Neuronal stem cell (in vitro differentiated cells): ENCODE measurements around the gene MDM2.
"Not testable (repeated sequence)": the region's sequence is repeated elsewhere in the genome, so short reads cannot be mapped to it uniquely, and the experiment has no call there.

ENCODE experiments used
- DNase-seq: peaks from one replicate; pipeline ENCODE4 v3.0.0-alpha.2; 2013; ENCODE audit warnings: low spot score
- H2AFZ ChIP-seq: one replicate; pipeline ENCODE4 v1.6.1; 2013; ENCODE audit warnings: mild to moderate bottlenecking, low read length, inconsistent platforms
- H2AK5ac ChIP-seq: 2 replicates; pipeline ENCODE4 v1.6.1; 2013; ENCODE audit warnings: low read depth, mild to moderate bottlenecking, inconsistent platforms, low read length, moderate library complexity, mixed read lengths
- H2BK120ac ChIP-seq: 2 replicates; pipeline ENCODE4 v1.6.1; 2013; ENCODE audit warnings: low read depth, mild to moderate bottlenecking, inconsistent platforms, low read length, moderate library complexity, mixed read lengths
- H2BK12ac ChIP-seq: one replicate; pipeline ENCODE4 v1.6.1; 2013; ENCODE audit warnings: low read length, inconsistent platforms
- H2BK15ac ChIP-seq: 2 replicates; pipeline ENCODE4 v1.6.1; 2013; ENCODE audit warnings: mild to moderate bottlenecking, low read length, inconsistent platforms, mixed read lengths
- H2BK5ac ChIP-seq: one replicate; pipeline ENCODE4 v1.6.1; 2013; ENCODE audit warnings: inconsistent platforms, mild to moderate bottlenecking, low read length, moderate library complexity
- H3K14ac ChIP-seq: one replicate; pipeline ENCODE4 v1.6.1; 2013; ENCODE audit warnings: low read length, inconsistent platforms
- H3K18ac ChIP-seq: 2 replicates; pipeline ENCODE4 v1.6.1; 2013; ENCODE audit warnings: low read length, inconsistent platforms
- H3K23ac ChIP-seq: 2 replicates; pipeline ENCODE4 v1.6.1; 2013; ENCODE audit warnings: low read depth, mild to moderate bottlenecking, mixed read lengths, low read length, inconsistent platforms; ENCODE audit not compliant: poor library complexity
- H3K27ac ChIP-seq: replicated peaks from 3 replicates; pipeline ENCODE4 v1.5.1; 2013; ENCODE audit warnings: low read length, inconsistent platforms
- H3K27me3 ChIP-seq, 3 experiments: 2 replicates each; pipeline ENCODE4 v1.6.1; 2013; ENCODE audit warnings: low read length in 3 of 3, mild to moderate bottlenecking in 2 of 3, inconsistent platforms in 1 of 3, low read depth in 1 of 3, mixed read lengths in 1 of 3, moderate library complexity in 1 of 3; ENCODE audit not compliant: control insufficient read depth in 3 of 3, insufficient read depth in 3 of 3
- H3K36me3 ChIP-seq, 2 donors: replicated peaks in 1 of 2; 2 replicates each; pipeline ENCODE4 v1.6.1; 2013; ENCODE audit warnings: low read length in 2 of 2; ENCODE audit not compliant: control insufficient read depth in 2 of 2, insufficient read depth in 2 of 2
- H3K4ac ChIP-seq: 2 replicates; pipeline ENCODE4 v1.6.1; 2013; ENCODE audit warnings: inconsistent platforms, mild to moderate bottlenecking, low read length, moderate library complexity
- H3K4me1 ChIP-seq, 2 donors: 1 replicate in 1 of 2; 2 replicates in 1 of 2; pipeline ENCODE4 v1.6.1; 2013; ENCODE audit warnings: low read length in 2 of 2, low read depth in 1 of 2; ENCODE audit not compliant: control insufficient read depth in 2 of 2, insufficient read depth in 1 of 2
- H3K4me2 ChIP-seq: one replicate; pipeline ENCODE4 v1.6.1; 2013; ENCODE audit warnings: mild to moderate bottlenecking, low read length, inconsistent platforms; ENCODE audit not compliant: insufficient read depth, poor library complexity, severe bottlenecking
- H3K4me3 ChIP-seq, 2 donors: 2 replicates each; pipeline ENCODE4 v1.5.1; 2013; ENCODE audit warnings: low read length in 2 of 2, mild to moderate bottlenecking in 2 of 2, inconsistent platforms in 1 of 2, moderate library complexity in 1 of 2
- H3K79me1 ChIP-seq: one replicate; pipeline ENCODE4 v1.6.1; 2013; ENCODE audit warnings: low read depth, mild to moderate bottlenecking, inconsistent platforms, low read length, moderate library complexity
- H3K9ac ChIP-seq: one replicate; pipeline ENCODE4 v1.6.1; 2013; ENCODE audit warnings: mild to moderate bottlenecking, low read depth, low read length, inconsistent platforms; ENCODE audit not compliant: poor library complexity
- H3K9me3 ChIP-seq, 2 donors: replicated peaks in 1 of 2; 2 replicates each; pipeline versions ENCODE3 to v1.6.1; 2013; ENCODE audit warnings: low read length in 2 of 2, mild to moderate bottlenecking in 2 of 2, inconsistent platforms in 1 of 2, low read depth in 1 of 2, mixed read lengths in 1 of 2, moderate library complexity in 1 of 2; ENCODE audit not compliant: control insufficient read depth in 2 of 2, insufficient read depth in 1 of 2
- H4K8ac ChIP-seq: one replicate; pipeline ENCODE4 v1.6.1; 2013; ENCODE audit warnings: low read depth, mild to moderate bottlenecking, inconsistent platforms, low read length, moderate library complexity
- H4K91ac ChIP-seq: one replicate; pipeline ENCODE4 v1.6.1; 2013; ENCODE audit warnings: low read length, low read depth, mild to moderate bottlenecking, inconsistent platforms; ENCODE audit not compliant: poor library complexity
- WGBS, 2 donors: extraction: QIAGEN DNeasy Blood & Tissue Kit; methylation state at CpG; one replicate each; pipeline ENCODE4 v1.1.7; 2013; ENCODE audit warnings: missing lambda C conversion rate in 2 of 2, mixed read lengths in 1 of 2; ENCODE audit not compliant: insufficient read length in 2 of 2, insufficient replicate concordance in 1 of 2; ENCODE audit errors: extremely low coverage in 2 of 2; 5-methylcytosine and 5-hydroxymethylcytosine counted together

MDM2 gene

DNA sequence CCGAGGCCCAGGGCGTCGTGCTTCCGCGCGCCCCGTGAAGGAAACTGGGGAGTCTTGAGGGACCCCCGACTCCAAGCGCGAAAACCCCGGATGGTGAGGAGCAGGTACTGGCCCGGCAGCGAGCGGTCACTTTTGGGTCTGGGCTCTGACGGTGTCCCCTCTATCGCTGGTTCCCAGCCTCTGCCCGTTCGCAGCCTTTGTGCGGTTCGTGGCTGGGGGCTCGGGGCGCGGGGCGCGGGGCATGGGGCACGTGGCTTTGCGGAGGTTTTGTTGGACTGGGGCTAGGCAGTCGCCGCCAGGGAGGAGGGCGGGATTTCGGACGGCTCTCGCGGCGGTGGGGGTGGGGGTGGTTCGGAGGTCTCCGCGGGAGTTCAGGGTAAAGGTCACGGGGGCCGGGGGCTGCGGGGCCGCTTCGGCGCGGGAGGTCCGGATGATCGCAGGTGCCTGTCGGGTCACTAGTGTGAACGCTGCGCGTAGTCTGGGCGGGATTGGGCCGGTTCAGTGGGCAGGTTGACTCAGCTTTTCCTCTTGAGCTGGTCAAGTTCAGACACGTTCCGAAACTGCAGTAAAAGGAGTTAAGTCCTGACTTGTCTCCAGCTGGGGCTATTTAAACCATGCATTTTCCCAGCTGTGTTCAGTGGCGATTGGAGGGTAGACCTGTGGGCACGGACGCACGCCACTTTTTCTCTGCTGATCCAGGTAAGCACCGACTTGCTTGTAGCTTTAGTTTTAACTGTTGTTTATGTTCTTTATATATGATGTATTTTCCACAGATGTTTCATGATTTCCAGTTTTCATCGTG, 612 bp downstream of the MDM2 start:
- Histone ChIP-seq H2AFZ (peak overlapping the region; percentile 95), H2BK12ac (peak overlapping the region; percentile 41), H4K91ac (peak overlapping the region; percentile 100), H3K23ac (peak overlapping the region; percentile 100), H2BK5ac (peak overlapping the region; percentile 97), H3K4me1 (peaks cover 0 to 6% of the 10 kb centered on the region in 2 donors), H3K4ac (peak overlapping the region; percentile 100), H2BK120ac (peak overlapping the region; percentile 87), H3K79me1 (peaks cover 2% of the 10 kb centered on the region), H3K4me3 (peak overlapping the region; percentile 95 to 100), H3K18ac (peak overlapping the region; percentile 100), H2BK15ac (peak overlapping the region; percentile 98), H3K14ac (peak overlapping the region; percentile 99), H3K9me3 (peaks cover 0 to 5% of the 10 kb centered on the region in 2 donors), H3K36me3 (peaks cover 0 to 44% of the 10 kb centered on the region in 2 donors), H4K8ac (no peak overlapping the region), H3K4me2 (peak overlapping the region; percentile 95), H3K9ac (peak overlapping the region; percentile 99), H2AK5ac (peak overlapping the region; percentile 95), H3K27me3 (no peaks in the 10 kb centered on the region), H3K27ac (peak overlapping the region; percentile 99)
- no CpG with 5 or more reads among the region's 61 CpGs for WGBS, 2 donors
- no peak for DNase-seq

- Histone ChIP-seq H3K4me2 (peak overlapping the region; percentile 95), H3K27ac (no peak overlapping the region), H3K27me3 (no peaks in the 10 kb centered on the region), H3K36me3 (peaks cover 0 to 52% of the 10 kb centered on the region in 2 donors), H3K9me3 (peaks cover 0 to 5% of the 10 kb centered on the region in 2 donors), H2AFZ (peak overlapping the region; percentile 95), H4K91ac (no peak overlapping the region), H3K4ac (no peak overlapping the region), H3K9ac (no peak overlapping the region), H4K8ac (no peak overlapping the region), H2AK5ac (no peak overlapping the region), H3K4me1 (peaks cover 0 to 6% of the 10 kb centered on the region in 2 donors), H3K4me3 (peak overlapping the region; percentile 95 to 100), H3K23ac (no peak overlapping the region), H3K79me1 (peaks cover 2% of the 10 kb centered on the region), H3K14ac (no peak overlapping the region), H3K18ac (no peak overlapping the region), H2BK15ac (no peak overlapping the region), H2BK5ac (no peak overlapping the region), H2BK12ac (no peak overlapping the region), H2BK120ac (no peak overlapping the region)
- no CpG with 5 or more reads among the region's 12 CpGs for WGBS, 2 donors
- DNase-seq, result no peak
Observed at GRCh38 chr12:68809190-68810026, 1.4 kb downstream of the MDM2 start.

GRCh38 chr12:68810027-68810389, 2.0 kb downstream of the MDM2 start:
- not testable (repeated sequence) for H2AFZ ChIP-seq, H3K27me3 ChIP-seq, H3K14ac ChIP-seq, H2BK12ac ChIP-seq, H3K27ac ChIP-seq, H4K8ac ChIP-seq, H2AK5ac ChIP-seq, H3K23ac ChIP-seq, H3K79me1 ChIP-seq, H3K9me3 ChIP-seq, DNase-seq, H3K4me1 ChIP-seq, H4K91ac ChIP-seq, H2BK5ac ChIP-seq, H3K9ac ChIP-seq, H2BK15ac ChIP-seq, H3K4ac ChIP-seq, H2BK120ac ChIP-seq, H3K4me2 ChIP-seq, H3K18ac ChIP-seq
- H3K36me3 ChIP-seq, result peaks cover 0 to 58% of the 10 kb centered on the region in 2 donors
- WGBS, 2 donors, result no CpG with 5 or more reads among the region's 13 CpGs
- H3K4me3 ChIP-seq, result peak overlapping the region in 1 of 2 donors; percentile 95

- not testable (repeated sequence) for H2AFZ ChIP-seq, H3K4me2 ChIP-seq, H3K18ac ChIP-seq, H2BK5ac ChIP-seq, H2BK12ac ChIP-seq, H3K27ac ChIP-seq, H3K14ac ChIP-seq, H3K9ac ChIP-seq, H4K91ac ChIP-seq, H2BK120ac ChIP-seq, H3K23ac ChIP-seq, H3K9me3 ChIP-seq, H2AK5ac ChIP-seq, H4K8ac ChIP-seq, H2BK15ac ChIP-seq, H3K4ac ChIP-seq, H3K4me1 ChIP-seq, DNase-seq, H3K27me3 ChIP-seq, H3K79me1 ChIP-seq
- Histone ChIP-seq H3K36me3 (peaks cover 0 to 74% of the 10 kb centered on the region in 2 donors), H3K4me3 (peak overlapping the region in 1 of 2 donors; percentile 28)
- no CpG with 5 or more reads among the region's 6 CpGs for WGBS, 2 donors
Observed at GRCh38 chr12:68811573-68811972, 3.6 kb downstream of the MDM2 start.
